ENCODE data around the gene HCFC1R1.

HCFC1R1 gene

DNA sequence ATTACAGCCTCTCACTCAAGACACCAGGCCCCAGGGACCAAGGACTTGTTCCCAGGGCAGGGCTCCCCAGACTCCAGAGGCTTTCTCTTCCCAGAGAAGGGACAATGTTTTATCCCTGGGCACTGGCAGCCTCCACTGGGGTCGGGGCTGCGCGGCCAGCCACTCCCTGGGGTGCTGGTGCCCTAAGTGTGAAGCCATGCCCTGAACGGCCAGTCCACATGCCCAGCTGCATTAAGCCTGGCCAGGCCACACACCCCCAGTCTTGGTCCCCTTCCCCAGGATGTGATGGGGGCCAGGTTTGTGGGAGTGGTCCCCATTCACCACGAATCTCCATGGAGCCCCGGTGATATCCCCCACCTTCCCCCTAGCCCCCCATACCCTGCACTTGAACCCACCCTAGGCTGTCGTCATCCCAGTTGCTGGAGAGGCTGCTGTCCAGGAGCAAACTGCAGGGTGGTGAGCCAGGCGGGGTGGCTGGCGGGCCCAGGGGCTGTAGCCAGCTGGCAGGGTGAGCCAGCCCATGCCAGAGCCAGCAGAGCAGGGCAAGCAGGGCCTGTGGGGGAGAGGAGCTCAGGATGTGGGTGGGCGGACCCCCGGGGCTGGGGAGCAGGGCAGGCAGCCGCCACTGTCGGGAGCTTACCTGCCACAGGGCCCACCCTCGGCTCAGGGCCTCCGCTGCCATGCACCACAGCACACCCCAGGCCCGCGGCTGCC is 50.0 kb downstream of the HCFC1R1 start:
- H2AFZ ChIP-seq (ENCODE audit: low read length), result no peak overlapping the region
- H3K9me2 ChIP-seq (replicated peaks; ENCODE audit: insufficient read depth, low read length), result no peaks in the 10 kb centered on the region
- no peak overlapping the region for H3K9ac ChIP-seq (ENCODE audit: low read length)
- peaks cover 19% of the 10 kb centered on the region for H3F3A ChIP-seq (ENCODE audit: insufficient read depth, low read length)
- H3K4me2 ChIP-seq (ENCODE audit: low read depth, low read length), result no peak overlapping the region
- no peak for TF ChIP-seq CTCF (IDR thresholded peaks at IDR 0.05; ENCODE audit: low read length)
- TF ChIP-seq EZH2phosphoT487 (IDR thresholded peaks at IDR 0.05; ENCODE audit: low read length), result no peak
- no peak for TF ChIP-seq EZH2 (optimal IDR thresholded peaks at IDR 0.05; ENCODE audit: low read depth, low read length)
- H3K36me3 ChIP-seq (replicated peaks; ENCODE audit: insufficient read depth, low read length), result no peaks in the 10 kb centered on the region; the same call in 1 of the 2 replicates
- H3K4me1 ChIP-seq (ENCODE audit: low read length), result no peaks in the 10 kb centered on the region
- no peaks in the 10 kb centered on the region for H3K27me3 ChIP-seq (replicated peaks; ENCODE audit: insufficient read depth, low read length)
- no peak for DNase-seq
- no peak overlapping the region for H3K4me3 ChIP-seq (ENCODE audit: low read length)
- no peak overlapping the region for H3K27ac ChIP-seq (ENCODE audit: low read length)
- no peaks in the 10 kb centered on the region for H4K20me1 ChIP-seq (ENCODE audit: insufficient read depth, low read length)
- no peaks in the 10 kb centered on the region for H3K9me3 ChIP-seq (replicated peaks; ENCODE audit: insufficient read depth, low read length)
- peaks cover 45% of the 10 kb centered on the region for H3K79me2 ChIP-seq (ENCODE audit: low read length)

DNA sequence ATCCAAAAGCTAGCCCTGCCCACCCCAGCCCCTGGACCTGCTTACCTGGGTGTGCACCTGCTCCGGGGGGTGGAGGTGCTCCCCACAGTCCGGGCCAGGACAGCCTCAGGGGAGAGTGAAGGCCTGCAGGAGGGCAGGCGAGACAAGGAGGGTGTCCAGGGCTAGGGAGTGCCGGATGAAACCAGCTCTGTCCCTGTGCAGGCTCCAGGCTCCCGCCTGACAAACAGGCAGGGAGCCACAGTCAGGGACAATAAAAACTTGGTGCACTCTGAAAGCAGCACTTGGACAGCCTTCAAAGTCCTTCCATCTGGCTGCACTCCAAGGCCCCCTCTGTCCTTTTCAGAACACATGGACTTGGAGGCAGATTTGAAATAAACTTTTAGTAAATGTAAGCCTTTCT is 50.6 kb downstream of the HCFC1R1 start:
- Histone ChIP-seq H3K9me3 (replicated peaks; ENCODE audit: insufficient read depth, low read length) (no peaks in the 10 kb centered on the region), H3K27me3 (replicated peaks; ENCODE audit: insufficient read depth, low read length) (no peaks in the 10 kb centered on the region), H3K4me1 (ENCODE audit: low read length) (peaks cover 6% of the 10 kb centered on the region), H3K79me2 (ENCODE audit: low read length) (peaks cover 41% of the 10 kb centered on the region), H3F3A (ENCODE audit: insufficient read depth, low read length) (peaks cover 19% of the 10 kb centered on the region), H3K4me2 (ENCODE audit: low read depth, low read length) (no peak overlapping the region), H3K4me3 (ENCODE audit: low read length) (no peak overlapping the region), H2AFZ (ENCODE audit: low read length) (no peak overlapping the region), H3K36me3 (replicated peaks; ENCODE audit: insufficient read depth, low read length) (no peaks in the 10 kb centered on the region; the same call in 1 of the 2 replicates), H3K9ac (ENCODE audit: low read length) (no peak overlapping the region), H3K27ac (ENCODE audit: low read length) (no peak overlapping the region), H3K9me2 (replicated peaks; ENCODE audit: insufficient read depth, low read length) (no peaks in the 10 kb centered on the region), H4K20me1 (ENCODE audit: insufficient read depth, low read length) (no peaks in the 10 kb centered on the region)
- DNase-seq, result no peak
- TF ChIP-seq CTCF (IDR thresholded peaks at IDR 0.05; ENCODE audit: low read length) (no peak), EZH2 (optimal IDR thresholded peaks at IDR 0.05; ENCODE audit: low read depth, low read length) (no peak), EZH2phosphoT487 (IDR thresholded peaks at IDR 0.05; ENCODE audit: low read length) (no peak)
